ENCODE measurements around the gene MYOD1. TPM values are rescaled to one million over a fixed set of nuclear protein-coding genes. Genes with fewer than 3 reads are reported as not detected.

The MYOD1 gene
- total RNA-seq, 1 donor from 2014 or later = not detected

GRCh38 chr11:17716807-17717206 is 2.6 kb upstream of the MYOD1 start:
- no peak overlapping the region for H3K4me3 ChIP-seq (ENCODE audit: low read depth, low read length)
- no peak for TF ChIP-seq CTCF (conservative IDR thresholded peaks at IDR 0.05; ENCODE audit: low read depth, low read length)
- DNase-seq (ENCODE audit: low read depth) = no peak

- no peak overlapping the region for H3K4me3 ChIP-seq (ENCODE audit: low read depth, low read length)
- no peak for TF ChIP-seq CTCF (conservative IDR thresholded peaks at IDR 0.05; ENCODE audit: low read depth, low read length)
- no peak for DNase-seq (ENCODE audit: low read depth)
These were observed 1.4 kb upstream of the MYOD1 start for GRCh38 chr11:17718015-17718414.

- no peak overlapping the region for H3K4me3 ChIP-seq (ENCODE audit: low read depth, low read length)
- no peak for DNase-seq (ENCODE audit: low read depth)
- no peak for TF ChIP-seq CTCF (conservative IDR thresholded peaks at IDR 0.05; ENCODE audit: low read depth, low read length)
These were observed 835 bp upstream of the MYOD1 start for GRCh38 chr11:17718510-17718962.

- no peak for DNase-seq (ENCODE audit: low read depth)
- TF ChIP-seq CTCF (conservative IDR thresholded peaks at IDR 0.05; ENCODE audit: low read depth, low read length) = no peak
- no peak overlapping the region for H3K4me3 ChIP-seq (ENCODE audit: low read depth, low read length)
These were observed 796 bp downstream of the MYOD1 start for GRCh38 chr11:17719938-17720795.

GRCh38 chr11:17720796-17721171 is 1.4 kb downstream of the MYOD1 start:
- H3K4me3 ChIP-seq (ENCODE audit: low read depth, low read length) = no peak overlapping the region
- TF ChIP-seq CTCF (conservative IDR thresholded peaks at IDR 0.05; ENCODE audit: low read depth, low read length) = no peak
- DNase-seq (ENCODE audit: low read depth) = no peak

- DNase-seq (ENCODE audit: low read depth) = no peak
- no peak for TF ChIP-seq CTCF (conservative IDR thresholded peaks at IDR 0.05; ENCODE audit: low read depth, low read length)
These were observed 2.0 kb downstream of the MYOD1 start for GRCh38 chr11:17721242-17721999.

More at GRCh38 chr11:17721242-17721999, 2.0 kb downstream of the MYOD1 start:
- no peak overlapping the region for H3K4me3 ChIP-seq (ENCODE audit: low read depth, low read length)

Data from epithelial cell of proximal tubule (primary cell).